Suppressor macrophage (primary cell): ENCODE data around the gene ACVR1B.
A peak's percentile ranks its signal among the peaks of the same experiment; 100 is the strongest.
"Not testable (repeated sequence)": the region's sequence is repeated elsewhere in the genome, so short reads cannot be mapped to it uniquely, and the experiment has no call there.

Experiments used
- DNase-seq, 4 experiments: peaks; one replicate each; pipeline ENCODE4 v3.0.0-alpha.2; 2020 to 2022

The ACVR1B gene

DNA sequence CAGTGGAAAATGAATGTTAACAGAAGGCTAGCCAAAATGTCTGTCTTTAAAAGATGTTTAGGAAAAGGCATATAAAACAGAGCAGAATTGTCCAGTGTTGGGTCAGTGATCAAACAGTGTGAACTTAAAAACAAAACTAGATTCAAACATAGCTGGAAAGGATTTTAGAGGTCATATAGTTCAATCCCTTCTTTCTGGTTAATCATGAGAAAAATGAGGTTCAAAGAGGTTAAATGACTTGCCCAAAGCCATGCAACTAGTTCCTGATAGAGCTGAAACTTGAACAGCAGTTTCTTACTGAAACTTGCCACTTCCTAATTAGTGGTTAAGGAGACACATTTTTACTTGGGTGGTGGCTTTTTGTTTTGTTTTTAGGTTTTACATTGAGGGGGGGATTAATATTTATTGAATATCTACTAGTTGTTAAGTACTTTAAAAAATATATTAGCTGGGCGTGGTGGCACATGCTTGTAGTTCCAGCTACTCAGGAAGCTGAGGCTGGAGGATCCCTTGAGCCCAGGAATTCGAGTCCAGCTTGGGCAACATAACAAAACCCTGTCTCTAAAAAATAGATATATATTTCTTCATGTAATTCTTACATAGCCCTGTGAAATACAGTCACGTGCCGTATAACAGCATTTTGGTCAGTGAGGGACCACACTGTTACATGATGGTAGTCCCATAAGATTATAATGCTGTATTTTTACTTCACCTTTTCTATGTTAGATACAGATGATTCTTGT is 20.4 kb downstream of the ACVR1B start:
- peak in 3 of 4 experiments; percentile 33 to 71 (median 59) for DNase-seq

DNA sequence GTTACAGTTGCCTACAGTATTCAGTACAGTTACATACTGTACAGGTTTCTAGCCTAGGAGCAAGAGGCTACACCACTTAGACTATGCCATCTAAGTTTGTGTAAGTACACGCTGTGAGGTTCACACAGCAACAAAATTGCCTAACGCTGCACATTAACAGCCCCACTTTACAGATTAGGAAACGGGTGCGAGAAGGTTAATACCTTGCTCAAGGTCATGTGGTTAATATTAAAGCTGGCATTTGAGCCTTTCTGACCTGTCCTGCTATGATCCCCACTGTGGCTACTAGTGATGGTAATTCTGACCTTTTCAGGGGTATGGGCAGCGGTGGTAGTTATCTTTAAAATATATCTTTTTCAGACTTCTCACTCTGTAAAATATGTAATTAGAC is 20.9 kb downstream of the ACVR1B start:
- DNase-seq = peak in 1 of 4 experiments; percentile 24

DNA sequence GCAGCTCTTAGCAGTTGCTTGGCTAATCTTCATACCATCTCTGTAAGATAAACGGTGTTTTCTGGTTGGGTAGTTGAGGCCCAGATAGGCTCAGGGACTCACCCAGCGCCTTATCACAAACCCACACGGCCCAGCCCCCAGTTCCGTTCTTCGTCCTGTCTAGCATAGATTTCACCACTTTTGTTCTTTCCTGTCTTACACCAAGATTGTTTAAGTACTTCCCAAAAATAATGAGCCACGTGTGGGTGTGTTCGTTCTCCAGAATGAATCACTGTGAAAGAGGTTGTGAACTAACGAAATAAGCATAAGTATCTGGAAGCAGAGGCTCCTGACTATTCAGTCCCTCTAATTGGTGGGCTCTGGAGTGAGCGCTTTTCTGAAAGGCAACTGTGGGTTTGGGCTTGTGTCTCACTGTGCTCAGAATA is 21.4 kb downstream of the ACVR1B start:
- peak; percentile 80 to 96 (median 92) for DNase-seq

DNA sequence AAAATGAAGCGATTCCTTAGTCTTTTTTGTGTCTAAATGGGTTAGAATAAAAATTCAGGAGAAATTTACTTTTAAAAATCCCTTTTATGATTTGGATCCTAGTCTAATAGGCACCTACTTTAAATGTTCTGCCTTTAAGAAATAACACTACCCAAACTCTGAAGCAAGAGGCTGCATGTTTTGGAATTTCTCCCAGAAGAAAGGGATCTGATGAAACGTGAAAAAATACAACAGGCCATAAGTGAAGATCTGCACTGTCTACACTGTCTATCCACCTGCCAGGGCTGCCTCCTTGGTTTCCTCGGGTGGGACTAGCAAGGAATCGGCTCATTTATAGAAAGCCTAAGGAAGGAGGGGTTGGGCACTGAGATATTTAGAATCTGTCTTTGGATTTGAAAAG is 22.1 kb downstream of the ACVR1B start:
- DNase-seq = no peak

DNA sequence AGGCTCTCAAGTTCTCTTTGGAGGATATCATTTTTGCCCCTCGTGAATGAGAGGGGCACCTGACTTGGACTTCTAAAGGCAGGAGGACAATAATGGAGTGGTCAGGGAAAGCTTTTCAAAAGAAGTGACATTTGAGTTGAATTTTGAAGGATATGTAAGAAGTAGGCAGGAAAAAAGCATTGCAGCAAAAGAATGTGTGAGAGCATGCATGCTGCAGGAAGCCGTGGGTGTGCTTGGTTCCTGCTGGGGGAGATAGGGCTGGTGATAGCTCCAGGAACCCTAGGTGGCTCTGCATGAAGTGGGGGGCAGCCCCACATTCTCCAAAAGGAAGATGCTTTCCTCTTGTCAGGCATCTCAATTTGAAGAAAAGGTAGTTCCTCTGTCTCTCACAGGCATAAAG is 23.1 kb downstream of the ACVR1B start:
- DNase-seq = peak in 3 of 4 experiments; percentile 52 to 62 (median 53)

DNA sequence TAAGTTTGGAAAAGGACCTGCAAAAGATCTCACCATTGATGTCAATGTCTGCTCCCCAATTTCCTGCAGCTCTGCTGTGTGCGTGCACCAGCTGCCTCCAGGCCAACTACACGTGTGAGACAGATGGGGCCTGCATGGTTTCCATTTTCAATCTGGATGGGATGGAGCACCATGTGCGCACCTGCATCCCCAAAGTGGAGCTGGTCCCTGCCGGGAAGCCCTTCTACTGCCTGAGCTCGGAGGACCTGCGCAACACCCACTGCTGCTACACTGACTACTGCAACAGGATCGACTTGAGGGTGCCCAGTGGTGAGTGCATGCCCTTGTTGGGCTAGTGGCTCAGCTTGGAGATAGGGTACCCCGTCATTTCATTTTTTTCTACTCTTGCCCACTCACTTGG is 23.7 kb downstream of the ACVR1B start:
- DNase-seq = no peak

DNA sequence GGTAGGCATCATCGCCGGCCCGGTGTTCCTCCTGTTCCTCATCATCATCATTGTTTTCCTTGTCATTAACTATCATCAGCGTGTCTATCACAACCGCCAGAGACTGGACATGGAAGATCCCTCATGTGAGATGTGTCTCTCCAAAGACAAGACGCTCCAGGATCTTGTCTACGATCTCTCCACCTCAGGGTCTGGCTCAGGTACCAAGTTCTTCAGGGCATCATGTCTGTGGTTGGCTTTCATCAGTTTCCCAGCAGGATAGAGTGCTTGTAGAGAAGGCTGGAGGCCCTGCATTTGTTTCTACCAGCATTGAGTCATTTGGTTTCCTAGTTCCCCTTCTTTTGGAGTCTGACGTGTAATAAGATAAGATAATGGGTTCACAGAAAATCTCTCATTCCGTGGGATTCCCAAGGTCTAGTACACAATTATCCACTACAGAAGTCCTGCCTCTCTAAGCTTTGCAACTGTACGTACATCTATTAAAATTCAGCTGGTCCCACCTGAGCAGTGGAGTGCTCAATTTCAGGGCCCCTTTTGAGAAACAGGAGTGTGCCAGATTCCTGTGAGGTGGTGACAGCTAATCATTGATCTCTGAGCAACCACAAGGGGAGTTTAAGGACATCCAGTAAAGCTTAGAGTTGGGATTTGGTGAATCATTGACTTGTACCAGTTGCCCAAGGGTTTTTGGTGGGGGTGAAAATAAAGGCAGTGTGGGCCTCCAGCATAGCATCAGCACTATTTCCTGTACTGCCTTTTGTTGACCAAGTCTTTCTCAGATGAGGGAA is 25.1 kb downstream of the ACVR1B start:
- DNase-seq = peak; percentile 43 to 70 (median 50)

DNA sequence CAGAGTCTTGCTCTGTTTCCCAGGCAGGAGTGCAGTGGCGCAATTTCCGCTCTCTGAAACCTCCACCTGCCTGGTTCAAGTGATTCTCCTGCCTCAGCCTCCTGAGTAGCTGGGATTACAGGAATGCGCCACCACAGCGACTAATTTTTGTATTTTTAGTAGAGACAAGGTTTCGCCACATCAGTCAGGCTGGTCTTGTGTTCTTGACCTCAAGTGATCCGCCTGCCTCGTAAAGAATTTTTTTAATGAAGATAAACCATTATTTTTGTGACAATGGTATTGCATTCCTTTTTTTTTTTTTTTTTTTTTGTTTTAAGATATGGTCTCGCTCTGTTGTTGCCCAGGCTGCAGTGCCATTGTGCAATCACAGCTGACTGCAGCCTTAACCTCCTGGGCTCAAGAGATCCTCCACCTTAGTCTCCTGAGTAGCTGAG is 25.8 kb downstream of the ACVR1B start:
- peak in 1 of 4 experiments; percentile 24 for DNase-seq

DNA sequence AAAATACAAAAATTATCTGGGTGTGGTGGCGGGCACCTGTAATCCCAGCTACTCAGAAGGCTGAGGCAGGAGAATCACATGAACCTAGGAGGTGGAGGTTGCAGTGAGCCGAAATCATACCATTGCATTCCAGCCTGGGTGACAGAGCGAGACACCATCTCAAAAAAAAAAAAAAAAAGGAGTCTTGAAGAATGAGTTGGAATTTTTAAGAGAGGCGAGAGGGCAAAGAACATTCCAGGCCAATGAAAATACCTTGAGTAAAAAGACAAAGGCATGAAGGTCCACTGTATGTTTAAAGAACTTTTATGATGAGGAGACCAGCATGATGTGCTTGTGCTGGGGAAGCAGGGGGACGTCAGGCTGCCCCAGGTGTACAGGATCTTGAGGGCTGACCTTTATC is 27.8 kb downstream of the ACVR1B start:
- DNase-seq = not testable (repeated sequence)

DNA sequence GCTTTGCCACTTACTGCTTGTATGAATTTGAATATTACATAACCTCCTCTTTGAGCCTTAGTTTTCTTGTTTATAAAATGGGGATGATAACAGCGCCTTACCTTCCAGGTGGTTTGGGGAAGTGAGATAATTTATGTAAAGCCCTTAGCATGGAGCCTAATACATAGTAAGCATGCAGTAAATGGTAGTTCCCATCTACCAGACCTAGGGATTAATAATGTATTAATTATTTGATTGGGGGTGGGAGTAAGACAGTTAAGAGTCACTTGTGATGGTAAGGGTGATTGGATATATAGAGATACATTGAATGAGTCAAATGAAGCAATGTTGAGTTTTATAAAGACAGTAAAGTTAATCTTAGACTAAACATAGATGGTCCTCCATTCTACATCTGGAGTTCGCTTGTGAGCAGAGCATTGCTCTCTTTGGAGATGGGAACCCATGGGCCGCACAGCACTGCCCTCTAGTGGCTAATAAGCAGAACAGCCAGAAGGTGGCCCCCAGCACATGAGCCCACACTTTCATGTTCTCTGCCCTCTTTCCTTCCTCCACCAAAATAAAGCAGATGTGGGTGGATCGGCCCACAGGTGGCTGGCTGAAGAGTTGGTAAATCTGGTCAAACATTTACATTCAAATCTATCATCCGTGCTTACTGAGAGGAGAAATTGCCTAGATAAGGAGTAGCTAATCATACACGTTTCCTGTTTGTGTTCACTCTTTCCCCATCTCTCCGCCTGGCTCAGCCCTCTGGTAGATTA is 28.7 kb downstream of the ACVR1B start:
- DNase-seq = peak; percentile 80 to 86 (median 83)

DNA sequence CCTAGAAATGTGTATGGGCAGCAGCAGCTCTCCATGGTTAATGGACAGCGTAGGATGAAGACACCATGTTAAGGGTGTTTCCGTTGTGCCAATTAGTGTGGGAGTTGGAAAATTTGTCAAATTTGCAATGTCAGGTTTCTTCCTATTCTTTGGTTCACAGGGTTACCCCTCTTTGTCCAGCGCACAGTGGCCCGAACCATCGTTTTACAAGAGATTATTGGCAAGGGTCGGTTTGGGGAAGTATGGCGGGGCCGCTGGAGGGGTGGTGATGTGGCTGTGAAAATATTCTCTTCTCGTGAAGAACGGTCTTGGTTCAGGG is 29.3 kb downstream of the ACVR1B start:
- no peak for DNase-seq

DNA sequence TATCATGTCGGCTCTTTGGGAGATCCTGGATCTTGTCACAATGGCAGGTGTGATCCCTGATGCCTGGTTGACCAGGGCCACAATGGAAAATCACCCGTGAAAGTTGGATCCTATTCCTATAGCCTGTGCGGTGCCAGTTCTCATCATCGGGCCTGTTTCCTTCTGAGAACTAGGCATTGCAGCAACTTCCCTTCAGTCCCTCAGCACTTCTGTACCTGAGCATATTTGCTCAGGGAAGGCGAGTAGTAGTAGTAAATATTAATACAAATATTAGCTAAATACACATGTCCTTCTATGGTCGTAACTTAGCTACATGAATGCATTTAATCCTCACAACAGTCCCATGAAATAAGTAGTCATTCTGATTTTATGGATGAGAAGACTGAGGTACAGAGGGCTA is 33.2 kb downstream of the ACVR1B start:
- no peak for DNase-seq

DNA sequence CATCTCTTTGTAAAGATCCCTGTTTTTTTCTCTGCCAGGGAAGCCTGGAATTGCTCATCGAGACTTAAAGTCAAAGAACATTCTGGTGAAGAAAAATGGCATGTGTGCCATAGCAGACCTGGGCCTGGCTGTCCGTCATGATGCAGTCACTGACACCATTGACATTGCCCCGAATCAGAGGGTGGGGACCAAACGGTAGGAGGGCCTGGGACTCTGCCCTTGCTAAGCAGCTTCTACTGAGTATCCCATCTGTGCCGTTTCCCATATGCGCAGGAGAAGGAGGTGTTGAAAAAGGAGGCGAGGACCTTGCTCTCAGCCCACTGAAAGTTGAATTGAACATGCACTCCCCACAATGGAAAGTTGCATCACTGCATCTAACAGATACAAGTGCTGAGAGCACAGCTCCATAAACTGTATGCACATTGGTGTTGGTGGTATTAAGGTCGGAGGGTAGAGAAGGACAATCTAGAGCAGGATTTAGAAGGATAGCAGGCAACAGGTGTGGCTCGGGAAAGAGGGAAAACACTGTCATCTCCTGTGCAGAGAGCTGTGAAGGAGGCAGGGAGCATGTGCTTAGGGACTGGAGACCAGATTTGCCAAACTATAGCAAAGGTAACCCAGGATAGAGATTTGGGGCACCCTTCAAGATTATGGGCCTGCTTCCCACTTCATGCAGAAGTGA is 33.8 kb downstream of the ACVR1B start:
- no peak for DNase-seq

DNA sequence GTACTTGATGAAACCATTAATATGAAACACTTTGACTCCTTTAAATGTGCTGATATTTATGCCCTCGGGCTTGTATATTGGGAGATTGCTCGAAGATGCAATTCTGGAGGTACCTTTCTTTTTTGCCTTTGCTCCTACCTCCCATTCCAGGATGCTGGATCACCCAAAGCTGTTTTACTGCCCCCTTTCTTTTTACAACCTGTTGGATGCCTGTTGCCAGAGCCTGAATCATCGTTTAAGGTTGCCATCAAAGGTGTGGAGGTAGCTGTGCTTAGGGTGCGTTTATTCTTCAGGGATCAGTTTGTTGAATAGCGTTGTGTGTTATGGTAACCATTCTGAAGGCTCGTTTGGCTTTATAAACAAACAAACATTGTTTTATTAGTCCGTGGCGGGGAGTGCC is 35.3 kb downstream of the ACVR1B start:
- no peak for DNase-seq

DNA sequence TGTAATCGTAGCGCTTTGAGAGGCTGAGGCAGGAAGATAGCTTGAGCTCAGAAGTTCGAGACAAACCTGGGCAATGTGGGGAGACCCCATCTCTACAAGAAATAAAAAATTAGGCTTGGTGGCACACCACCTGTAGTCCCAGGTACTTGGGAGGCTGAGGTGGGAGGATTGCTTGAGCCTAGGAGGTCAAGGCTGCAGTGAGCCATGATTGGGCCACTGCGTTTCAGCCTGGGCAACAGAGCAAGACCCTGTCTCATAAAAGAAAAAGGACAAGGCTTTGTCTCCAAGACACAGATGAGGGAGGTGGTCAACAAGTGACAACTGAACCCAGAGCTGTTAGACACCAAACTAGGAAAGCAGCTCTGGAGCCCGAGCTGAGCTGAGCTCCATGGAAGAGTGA is 40.7 kb downstream of the ACVR1B start:
- DNase-seq = no peak

DNA sequence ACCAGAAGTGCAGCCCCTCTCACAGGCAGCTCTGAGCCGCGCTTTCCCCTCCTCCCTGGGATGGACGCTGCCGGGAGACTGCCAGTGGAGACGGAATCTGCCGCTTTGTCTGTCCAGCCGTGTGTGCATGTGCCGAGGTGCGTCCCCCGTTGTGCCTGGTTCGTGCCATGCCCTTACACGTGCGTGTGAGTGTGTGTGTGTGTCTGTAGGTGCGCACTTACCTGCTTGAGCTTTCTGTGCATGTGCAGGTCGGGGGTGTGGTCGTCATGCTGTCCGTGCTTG is 43.0 kb downstream of the ACVR1B start:
- DNase-seq = no peak

DNA sequence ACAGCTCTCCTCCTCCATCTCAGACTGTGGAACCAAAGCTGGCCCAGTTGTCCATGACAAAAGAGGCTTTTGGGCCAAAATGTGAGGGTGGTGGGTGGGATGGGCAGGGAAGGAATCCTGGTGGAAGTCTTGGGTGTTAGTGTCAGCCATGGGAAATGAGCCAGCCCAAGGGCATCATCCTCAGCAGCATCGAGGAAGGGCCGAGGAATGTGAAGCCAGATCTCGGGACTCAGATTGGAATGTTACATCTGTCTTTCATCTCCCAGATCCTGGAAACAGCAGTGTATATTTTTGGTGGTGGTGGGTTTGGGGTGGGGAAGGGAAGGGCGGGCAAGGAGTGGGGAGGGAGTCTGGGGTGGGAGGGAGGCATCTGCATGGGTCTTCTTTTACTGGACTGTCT is 43.5 kb downstream of the ACVR1B start:
- no peak for DNase-seq

DNA sequence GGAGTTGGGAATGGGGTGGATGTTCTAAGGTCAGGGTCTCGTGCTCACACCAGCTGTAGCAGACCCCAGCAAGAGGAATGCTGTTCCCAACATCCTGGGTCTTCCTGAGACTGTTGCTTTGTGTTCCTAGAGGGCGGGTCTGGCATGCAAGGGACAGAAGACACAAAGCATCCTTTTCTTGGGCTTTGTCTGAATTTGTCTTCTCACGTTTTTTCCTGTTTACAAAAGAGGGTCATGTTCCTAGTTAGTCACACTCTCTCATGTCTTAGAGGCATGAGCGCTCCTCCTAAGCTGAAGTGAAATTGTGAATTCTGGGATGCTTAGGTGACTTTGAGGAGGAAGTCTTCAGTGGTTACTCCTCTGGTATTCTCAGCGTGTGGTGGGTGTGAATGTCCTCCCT is 45.6 kb downstream of the ACVR1B start:
- no peak for DNase-seq

DNA sequence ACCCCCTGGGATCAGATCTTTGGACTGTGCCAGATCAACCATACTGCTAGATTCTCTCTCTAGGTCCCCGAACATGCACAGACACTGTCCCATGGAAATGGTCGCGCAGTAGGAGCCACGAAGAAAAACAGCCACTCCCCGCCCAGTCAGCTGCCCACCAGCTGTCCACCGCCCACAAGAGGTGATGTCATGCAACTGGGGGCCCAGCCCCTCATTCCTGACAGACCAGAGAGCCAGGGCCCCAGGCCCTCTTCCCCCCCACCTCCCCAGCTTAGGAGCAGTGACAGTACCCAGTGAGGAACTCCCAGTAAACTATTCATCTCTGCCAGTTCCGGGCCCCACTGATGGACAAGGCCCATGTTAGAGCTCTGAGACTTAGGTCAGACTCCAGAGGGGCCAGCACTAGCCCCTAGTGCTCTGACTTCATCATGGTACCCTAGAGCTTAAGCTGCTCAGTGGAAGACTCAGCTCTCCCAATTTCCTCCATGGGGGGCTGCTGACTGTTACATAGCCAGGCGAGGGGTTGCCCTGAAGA is 51.6 kb downstream of the ACVR1B start:
- no peak for DNase-seq

DNA sequence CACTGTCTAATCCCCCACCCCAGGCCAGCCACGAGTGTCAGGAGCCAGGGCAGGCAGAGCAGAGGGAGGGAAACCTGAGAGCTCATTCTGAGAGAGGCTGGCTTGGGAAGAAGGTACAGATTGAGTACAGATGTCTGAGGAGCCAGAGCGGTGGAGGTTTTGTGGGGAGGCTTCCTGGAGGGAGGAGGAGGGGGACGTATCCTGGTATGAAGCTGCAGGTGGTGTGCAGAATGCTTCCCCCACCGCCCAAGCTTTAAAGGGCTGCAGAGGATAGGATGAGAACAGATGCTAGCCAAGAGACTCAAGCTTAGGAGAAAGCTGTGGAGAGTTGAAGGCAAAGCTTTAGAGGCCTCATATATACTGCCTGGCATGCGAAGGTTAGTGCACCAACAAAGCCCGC is 52.1 kb downstream of the ACVR1B start:
- DNase-seq = no peak

DNA sequence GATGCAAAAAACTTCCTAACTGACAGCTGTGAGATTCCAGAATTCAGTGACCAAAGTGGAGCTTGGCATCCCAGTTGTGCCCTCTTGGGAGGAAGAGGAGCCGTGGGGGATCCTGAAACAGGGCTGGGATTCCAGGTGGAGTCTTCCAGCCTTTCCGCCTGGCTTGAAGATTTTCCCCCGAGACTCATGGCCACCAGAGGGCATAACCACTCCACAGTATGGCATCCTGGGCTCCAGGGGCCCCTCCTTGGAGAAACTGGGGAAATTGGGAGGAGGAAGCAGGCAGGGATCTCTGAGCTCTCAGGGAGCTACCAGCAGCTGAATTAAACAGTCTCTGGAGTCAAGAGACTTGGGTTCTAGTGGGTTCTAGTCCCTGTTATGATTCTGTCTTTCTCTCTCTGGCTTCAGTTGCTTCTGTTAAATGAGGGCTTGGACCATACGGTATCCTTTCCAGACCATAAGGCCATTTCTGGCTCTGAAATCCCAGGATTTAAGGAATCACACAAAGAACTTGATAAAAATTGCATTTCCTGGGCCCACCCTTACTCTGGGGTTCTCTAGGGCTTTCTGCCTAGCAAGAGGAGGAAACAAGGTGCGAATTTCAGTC is 52.6 kb downstream of the ACVR1B start:
- DNase-seq = peak; percentile 65 to 81 (median 70)

DNA sequence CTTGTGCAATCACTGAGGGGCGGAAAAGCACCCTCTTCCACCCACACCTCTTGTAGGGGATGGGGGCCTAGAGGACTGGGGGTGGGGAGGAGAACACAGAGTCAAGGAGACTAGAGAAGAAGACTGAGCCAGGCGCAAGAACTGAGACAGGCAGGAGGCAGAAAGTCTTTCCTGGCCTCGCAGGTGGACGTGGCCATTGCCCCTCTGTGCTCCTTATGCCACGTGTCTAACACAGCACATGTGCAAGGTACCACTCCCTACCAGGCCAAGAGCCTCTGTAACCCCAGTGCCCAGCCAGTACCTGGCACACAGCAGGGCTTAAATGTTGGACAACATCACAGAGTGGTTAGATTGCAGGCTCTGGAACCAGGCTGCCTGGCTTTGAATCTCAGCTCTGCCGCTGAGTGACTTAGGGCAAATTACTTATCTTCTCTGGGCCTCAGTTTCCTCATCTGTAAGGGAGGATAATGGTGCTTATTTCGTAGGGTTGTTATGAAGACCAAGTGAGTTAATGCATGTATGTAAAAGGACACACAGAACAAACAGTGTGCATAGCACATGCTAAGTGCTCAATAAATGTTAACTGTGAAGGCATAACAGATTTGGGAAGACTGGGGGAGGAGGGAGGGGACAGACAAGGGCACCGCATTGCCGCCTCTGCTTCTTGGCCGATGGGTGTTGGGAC is 53.9 kb downstream of the ACVR1B start:
- no peak for DNase-seq
